ENCODE data around the gene CD9. TPM values are rescaled to one million over a fixed set of nuclear protein-coding genes. Genes with fewer than 3 reads are reported as not detected.
"Not testable (repeated sequence)": the region's sequence is repeated elsewhere in the genome, so short reads cannot be mapped to it uniquely, and the experiment has no call there.

Gene CD9
- total RNA-seq, 1 donor from 2014 or later = 35.6 TPM

DNA sequence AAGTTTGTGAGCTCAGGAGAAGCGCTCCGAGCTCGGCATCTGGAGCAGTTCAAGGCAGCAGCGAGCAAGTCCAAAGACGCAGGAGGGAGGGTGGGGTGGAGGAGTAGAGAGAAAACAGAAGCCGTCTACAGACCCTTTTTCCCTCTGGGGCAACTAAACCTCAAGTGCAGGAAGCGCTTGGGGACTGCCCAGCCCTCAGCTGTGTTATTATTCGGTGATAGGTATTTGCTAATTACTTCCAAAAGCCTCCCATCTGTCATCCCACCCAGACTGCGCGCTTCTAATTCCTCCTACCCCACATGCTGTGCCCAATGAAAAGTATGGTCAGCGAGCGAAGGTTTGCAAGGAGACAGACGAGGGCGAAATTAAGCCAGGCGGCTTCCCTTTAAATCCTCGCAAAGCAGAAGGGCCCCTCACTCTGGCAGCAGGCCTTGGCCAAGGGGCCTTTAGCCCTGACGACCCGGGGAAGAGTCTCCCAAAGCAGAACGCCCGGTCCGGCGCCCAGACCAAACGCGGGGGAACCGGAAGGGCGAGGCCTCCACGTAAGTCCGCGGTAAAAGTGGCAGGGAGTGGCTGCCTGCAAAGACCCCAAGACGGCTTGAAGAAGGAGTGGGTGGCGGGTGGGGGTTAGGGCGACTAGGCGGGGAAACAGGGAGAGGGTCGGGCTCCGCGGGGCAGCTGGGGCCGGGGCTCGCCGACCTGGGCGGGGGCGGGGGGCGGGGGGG is 507 bp upstream of the CD9 start:
- Mint-ChIP-seq H3K9me3 (no peaks in the 10 kb centered on the region), H3K27ac (peak overlapping the region; percentile 42), H3K36me3 (ENCODE audit: low read depth) (no peaks in the 10 kb centered on the region), H3K27me3 (peaks cover 41% of the 10 kb centered on the region), H3K4me3 (peak overlapping the region; percentile 62), H3K4me1 (peaks cover 23% of the 10 kb centered on the region)
- intact Hi-C loops (cut with micrococcal nuclease) = loop anchor here (2.0 to 5.0 kb wide), 2 partner anchors 31 to 137 kb away; no protein-coding TSS in a partner anchor
- no peak for DNase-seq

- H3K27me3 Mint-ChIP-seq = peaks cover 39% of the 10 kb centered on the region
- peaks cover 20% of the 10 kb centered on the region for H3K4me1 Mint-ChIP-seq
- intact Hi-C loops (cut with micrococcal nuclease) = no loop called here
- DNase-seq = no peak
- peak overlapping the region; percentile 80 for H3K4me3 Mint-ChIP-seq
- H3K36me3 Mint-ChIP-seq (ENCODE audit: low read depth) = no peaks in the 10 kb centered on the region
- H3K9me3 Mint-ChIP-seq = no peaks in the 10 kb centered on the region
- H3K27ac Mint-ChIP-seq = no peak overlapping the region
Observed at GRCh38 chr12:6201213-6201608, 1.0 kb downstream of the CD9 start.

DNA sequence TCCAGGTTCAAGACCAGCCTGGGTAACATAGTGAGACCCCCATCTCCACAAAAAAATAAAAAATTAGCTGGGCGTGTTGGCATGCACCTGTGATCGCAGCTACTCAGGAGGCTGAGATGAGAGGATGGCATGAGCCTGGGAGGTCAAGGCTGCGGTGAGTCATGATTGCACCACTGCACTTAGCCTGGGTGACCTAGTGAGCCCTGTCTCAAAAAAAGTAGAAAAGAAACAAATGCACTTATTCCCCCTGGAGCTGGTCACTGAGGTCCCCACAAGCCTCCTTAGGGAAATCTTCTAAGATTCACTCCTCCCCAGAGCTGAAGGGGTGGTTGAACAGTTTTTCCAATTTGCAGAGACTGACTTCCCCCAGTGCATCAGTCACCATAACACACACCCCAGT is 1.6 kb downstream of the CD9 start:
- intact Hi-C loops (cut with micrococcal nuclease) = no loop called here
- H3K27ac Mint-ChIP-seq = no peak overlapping the region
- H3K4me3 Mint-ChIP-seq = peak overlapping the region; percentile 80
- H3K9me3 Mint-ChIP-seq = no peaks in the 10 kb centered on the region
- H3K36me3 Mint-ChIP-seq (ENCODE audit: low read depth) = no peaks in the 10 kb centered on the region
- peaks cover 20% of the 10 kb centered on the region for H3K4me1 Mint-ChIP-seq
- H3K27me3 Mint-ChIP-seq = peaks cover 39% of the 10 kb centered on the region
- DNase-seq = no peak

DNA sequence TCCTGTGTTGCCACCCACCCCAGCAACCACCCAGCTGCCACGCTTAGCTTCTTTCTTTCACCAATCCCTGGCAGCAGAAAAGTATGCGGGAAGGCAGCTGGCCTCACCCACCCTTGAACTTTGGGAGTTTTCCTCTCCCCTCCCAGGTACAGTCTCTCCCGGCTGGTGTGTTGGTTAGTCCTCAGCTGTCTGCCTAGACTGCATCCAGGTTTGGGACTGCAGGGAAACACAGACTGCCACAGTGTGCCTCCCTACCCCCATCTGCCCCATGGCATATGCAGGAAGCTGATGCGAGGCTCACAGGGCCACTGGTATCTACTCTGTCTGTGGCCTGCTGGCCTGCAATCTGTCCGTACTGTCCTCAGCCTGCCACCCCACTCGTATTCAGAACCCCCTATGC is 2.1 kb downstream of the CD9 start:
- Mint-ChIP-seq H3K27me3 (peaks cover 39% of the 10 kb centered on the region), H3K4me1 (peaks cover 20% of the 10 kb centered on the region), H3K36me3 (ENCODE audit: low read depth) (no peaks in the 10 kb centered on the region), H3K9me3 (no peaks in the 10 kb centered on the region), H3K4me3 (peak overlapping the region; percentile 40), H3K27ac (no peak overlapping the region)
- intact Hi-C loops (cut with micrococcal nuclease) = no loop called here
- no peak for DNase-seq

DNA sequence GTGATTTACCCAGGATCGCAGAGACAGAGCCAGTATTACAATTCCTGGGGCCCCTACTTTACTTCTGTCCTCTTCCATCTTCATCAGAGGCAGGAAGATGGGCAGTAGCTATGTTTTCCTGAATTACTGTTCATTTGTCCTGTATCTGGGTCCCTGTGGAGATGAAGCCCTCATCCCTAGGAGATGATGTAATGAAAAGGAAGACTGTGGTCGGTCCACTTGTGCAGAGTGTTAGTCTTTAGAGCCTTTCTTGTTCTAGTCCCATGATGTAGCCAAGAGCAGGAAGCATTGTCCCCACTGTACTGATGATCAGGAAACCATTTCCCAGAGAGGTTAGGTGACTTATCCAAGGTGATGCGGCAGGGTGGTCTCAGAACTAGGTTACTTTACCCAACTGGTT is 2.6 kb downstream of the CD9 start:
- Mint-ChIP-seq H3K27me3 (peaks cover 39% of the 10 kb centered on the region), H3K9me3 (no peaks in the 10 kb centered on the region), H3K4me1 (peaks cover 20% of the 10 kb centered on the region), H3K27ac (no peak overlapping the region), H3K4me3 (no peak overlapping the region), H3K36me3 (ENCODE audit: low read depth) (no peaks in the 10 kb centered on the region)
- no peak for DNase-seq
- intact Hi-C loops (cut with micrococcal nuclease) = no loop called here

DNA sequence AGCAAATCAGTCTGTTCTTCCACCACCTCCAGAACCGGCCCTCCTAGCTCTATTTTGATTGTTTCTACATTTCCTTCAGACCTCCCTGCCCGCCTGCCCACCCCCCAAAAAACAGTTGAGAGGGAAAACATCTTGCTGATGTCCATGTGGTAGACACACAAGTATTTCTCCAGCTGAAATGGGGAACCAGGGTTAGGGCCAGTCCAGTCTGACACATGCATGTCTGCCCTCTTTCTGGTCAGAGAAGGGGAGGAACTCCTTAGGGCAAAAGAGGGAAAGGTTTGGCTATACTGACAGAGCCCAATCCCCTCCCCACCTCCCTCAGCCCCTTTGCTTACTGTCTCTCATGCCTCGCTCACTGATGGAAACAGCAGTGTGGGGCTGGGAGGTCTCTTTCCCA is 3.4 kb downstream of the CD9 start:
- no peaks in the 10 kb centered on the region for H3K36me3 Mint-ChIP-seq (ENCODE audit: low read depth)
- no peaks in the 10 kb centered on the region for H3K9me3 Mint-ChIP-seq
- H3K4me1 Mint-ChIP-seq = peaks cover 20% of the 10 kb centered on the region
- H3K27me3 Mint-ChIP-seq = peaks cover 34% of the 10 kb centered on the region
- intact Hi-C loops (cut with micrococcal nuclease) = no loop called here
- no peak overlapping the region for H3K27ac Mint-ChIP-seq
- H3K4me3 Mint-ChIP-seq = no peak overlapping the region
- no peak for DNase-seq

DNA sequence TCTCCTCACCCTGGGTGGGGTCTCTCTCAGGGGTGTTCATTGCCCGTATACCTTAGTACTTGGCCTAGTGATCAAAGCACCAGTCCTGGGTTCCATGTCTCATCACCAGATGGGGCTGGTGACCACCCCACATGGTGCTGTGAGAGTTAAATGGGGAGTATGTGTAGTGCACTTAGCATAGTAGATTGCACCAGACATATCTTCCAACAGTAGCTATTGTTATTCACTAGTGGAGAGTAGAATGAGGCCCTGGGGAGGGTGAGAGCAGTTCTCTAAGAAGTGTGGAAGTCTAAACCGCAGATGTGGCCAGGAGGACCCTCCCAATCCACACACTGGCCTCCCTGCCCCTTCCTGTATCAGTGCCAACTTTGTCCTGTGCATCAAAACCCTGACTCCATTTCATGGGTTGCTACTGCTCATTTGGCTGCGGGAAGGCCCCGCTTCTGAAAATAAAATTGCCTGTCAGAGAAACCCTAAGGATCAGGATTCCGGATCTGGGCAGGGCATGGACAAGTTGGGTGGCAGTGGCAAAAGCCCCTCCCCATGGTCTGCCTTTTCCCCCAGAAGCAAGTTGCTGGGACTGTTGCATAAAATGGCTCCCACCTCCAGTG is 4.4 kb downstream of the CD9 start:
- no peak for DNase-seq
- intact Hi-C loops (cut with micrococcal nuclease) = no loop called here
- H3K27ac Mint-ChIP-seq = no peak overlapping the region
- H3K27me3 Mint-ChIP-seq = peaks cover 24% of the 10 kb centered on the region
- H3K4me1 Mint-ChIP-seq = peaks cover 14% of the 10 kb centered on the region
- H3K36me3 Mint-ChIP-seq (ENCODE audit: low read depth) = no peaks in the 10 kb centered on the region
- H3K4me3 Mint-ChIP-seq = no peak overlapping the region
- no peaks in the 10 kb centered on the region for H3K9me3 Mint-ChIP-seq

DNA sequence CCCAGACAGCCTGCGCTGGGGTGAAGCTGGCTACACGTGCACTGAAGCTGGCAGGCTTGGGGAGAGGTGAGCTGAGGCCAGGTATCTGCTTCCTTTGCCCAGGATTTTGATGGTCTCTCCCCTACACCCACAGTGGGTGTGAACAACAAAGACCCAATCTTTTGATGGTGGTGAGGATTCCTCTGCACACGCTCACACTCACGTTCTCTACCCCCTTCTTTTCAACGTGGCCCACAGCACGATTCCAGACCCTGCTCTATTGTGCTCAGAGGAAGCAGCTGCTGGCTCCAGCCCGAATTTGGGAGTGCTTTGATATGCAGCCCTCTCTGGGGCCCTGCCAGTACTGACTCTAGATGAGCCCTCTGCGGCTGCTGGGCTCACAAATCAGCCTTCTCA is 4.9 kb downstream of the CD9 start:
- Mint-ChIP-seq H3K27ac (no peak overlapping the region), H3K4me1 (peaks cover 11% of the 10 kb centered on the region), H3K27me3 (peaks cover 21% of the 10 kb centered on the region), H3K9me3 (no peaks in the 10 kb centered on the region), H3K4me3 (no peak overlapping the region), H3K36me3 (ENCODE audit: low read depth) (no peaks in the 10 kb centered on the region)
- DNase-seq = no peak
- intact Hi-C loops (cut with micrococcal nuclease) = no loop called here

- Mint-ChIP-seq H3K27ac (no peak overlapping the region), H3K9me3 (no peaks in the 10 kb centered on the region), H3K4me3 (no peak overlapping the region), H3K4me1 (peaks cover 11% of the 10 kb centered on the region), H3K27me3 (peaks cover 21% of the 10 kb centered on the region), H3K36me3 (ENCODE audit: low read depth) (no peaks in the 10 kb centered on the region)
- intact Hi-C loops (cut with micrococcal nuclease) = no loop called here
- no peak for DNase-seq
Observed at GRCh38 chr12:6205761-6206160, 5.6 kb downstream of the CD9 start.

DNA sequence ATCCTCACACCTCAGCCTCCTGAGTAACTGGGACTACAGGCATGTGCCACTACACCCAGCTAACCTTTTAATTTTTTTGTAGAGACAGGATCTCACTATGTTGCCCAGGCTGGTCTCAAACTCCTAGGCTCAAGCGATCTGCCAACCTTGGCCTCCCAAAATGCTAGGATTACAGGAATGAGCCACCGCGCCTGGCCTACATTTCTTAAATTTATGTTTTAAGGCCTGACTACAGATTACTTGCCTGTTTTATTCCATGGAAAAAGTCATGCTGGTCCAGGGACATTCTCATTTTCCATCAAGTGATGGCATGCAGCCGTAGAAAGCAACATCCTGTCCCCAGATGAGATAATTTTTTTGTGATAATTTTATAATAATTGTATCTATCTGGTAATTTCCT is 6.1 kb downstream of the CD9 start:
- Mint-ChIP-seq H3K4me3 (no peak overlapping the region), H3K27me3 (peaks cover 18% of the 10 kb centered on the region), H3K9me3 (no peaks in the 10 kb centered on the region), H3K27ac (no peak overlapping the region), H3K36me3 (ENCODE audit: low read depth) (no peaks in the 10 kb centered on the region), H3K4me1 (peaks cover 11% of the 10 kb centered on the region)
- no peak for DNase-seq
- intact Hi-C loops (cut with micrococcal nuclease) = no loop called here

DNA sequence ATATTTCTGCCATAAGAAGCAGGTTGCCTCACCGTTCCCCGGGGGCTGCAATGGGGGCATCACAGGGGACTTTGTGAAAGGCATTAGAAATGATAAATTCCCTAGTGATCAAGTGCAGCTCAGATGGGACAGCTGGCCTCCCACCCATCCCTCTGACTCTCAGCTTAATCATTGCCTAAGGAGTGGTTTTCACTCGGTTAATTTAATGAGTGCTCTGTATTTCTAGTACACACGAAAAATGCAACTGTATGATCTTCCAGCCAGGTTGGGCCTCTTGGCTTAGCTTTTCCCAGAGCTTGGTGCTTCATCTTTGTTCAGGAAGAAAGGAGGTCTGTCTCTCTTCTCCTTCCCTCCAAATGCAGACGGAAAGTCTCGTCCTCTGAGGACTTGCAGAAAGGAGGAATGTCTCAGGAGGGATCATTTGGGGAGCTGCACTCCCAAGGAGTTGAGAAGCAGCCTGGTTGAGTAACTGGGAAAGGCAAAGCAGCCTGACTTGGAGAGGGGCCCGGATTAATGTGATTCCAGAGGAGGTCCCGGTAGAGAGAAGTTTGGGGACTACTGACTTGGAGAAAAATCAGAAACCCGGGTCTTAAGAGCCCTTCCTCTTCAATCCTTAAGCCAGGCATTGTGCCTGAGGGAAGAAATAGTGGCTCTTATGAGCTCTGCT is 7.2 kb downstream of the CD9 start:
- Mint-ChIP-seq H3K4me3 (no peak overlapping the region), H3K4me1 (peaks cover 9% of the 10 kb centered on the region), H3K27me3 (peaks cover 8% of the 10 kb centered on the region), H3K27ac (no peak overlapping the region), H3K9me3 (no peaks in the 10 kb centered on the region), H3K36me3 (ENCODE audit: low read depth) (no peaks in the 10 kb centered on the region)
- intact Hi-C loops (cut with micrococcal nuclease) = no loop called here
- DNase-seq = no peak

DNA sequence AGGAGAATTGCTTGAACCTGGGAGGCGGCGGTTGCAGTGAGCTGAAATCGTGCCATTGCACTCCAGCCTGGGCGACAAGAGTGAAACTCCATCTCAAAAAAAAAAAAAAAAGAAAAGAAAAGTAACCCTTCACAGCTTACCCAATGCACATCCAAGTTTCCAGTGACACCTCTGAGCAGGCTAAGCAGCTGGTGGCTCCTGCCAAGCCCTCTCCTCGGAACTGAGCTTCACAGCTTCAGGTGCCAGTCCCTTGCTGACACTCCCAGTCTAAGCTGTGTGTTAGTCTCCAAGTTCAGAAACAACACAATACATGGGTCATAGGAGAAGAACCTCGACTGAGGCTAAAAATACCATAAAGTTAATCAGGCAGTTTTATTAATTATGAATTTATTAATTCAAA is 7.9 kb downstream of the CD9 start:
- Mint-ChIP-seq H3K4me1 (peaks cover 11% of the 10 kb centered on the region), H3K27ac (no peak overlapping the region), H3K9me3 (no peaks in the 10 kb centered on the region), H3K4me3 (no peak overlapping the region), H3K36me3 (ENCODE audit: low read depth) (no peaks in the 10 kb centered on the region), H3K27me3 (peaks cover 4% of the 10 kb centered on the region)
- no peak for DNase-seq
- intact Hi-C loops (cut with micrococcal nuclease) = no loop called here

DNA sequence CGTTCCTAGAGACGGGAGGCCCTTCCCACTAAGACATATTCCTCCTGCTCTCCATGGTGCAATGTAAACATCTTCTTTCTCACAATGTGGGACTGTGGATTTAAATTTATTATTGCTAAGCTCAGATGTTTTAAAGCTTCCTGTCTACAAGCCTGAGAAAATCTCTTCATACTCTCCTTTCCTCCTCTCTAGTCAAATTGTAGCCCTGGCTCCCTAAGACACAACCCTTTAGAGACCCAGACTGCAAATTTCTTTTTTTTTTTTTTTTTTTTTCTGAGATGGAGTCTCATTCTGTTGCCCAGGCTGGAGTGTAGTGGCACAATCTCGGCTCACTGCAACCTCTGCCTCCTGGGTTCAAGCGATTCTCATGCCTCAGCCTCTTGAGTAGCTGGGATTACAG is 9.2 kb downstream of the CD9 start:
- H3K4me3 Mint-ChIP-seq; H3K36me3 Mint-ChIP-seq (ENCODE audit: low read depth); H3K27ac Mint-ChIP-seq; intact Hi-C loops (cut with micrococcal nuclease); DNase-seq; H3K27me3 Mint-ChIP-seq; H3K9me3 Mint-ChIP-seq: not testable (repeated sequence)
- H3K4me1 Mint-ChIP-seq = peaks cover 16% of the 10 kb centered on the region

GRCh38 chr12:6211421-6211869 is 11.2 kb downstream of the CD9 start:
- no peak for DNase-seq
- Mint-ChIP-seq H3K36me3 (ENCODE audit: low read depth) (no peaks in the 10 kb centered on the region), H3K9me3 (no peaks in the 10 kb centered on the region), H3K27me3 (no peaks in the 10 kb centered on the region), H3K27ac (no peak overlapping the region), H3K4me3 (no peak overlapping the region), H3K4me1 (peaks cover 22% of the 10 kb centered on the region)
- intact Hi-C loops (cut with micrococcal nuclease) = no loop called here

Measured in activated CD4-positive, alpha-beta T cell treated with anti-CD3 and anti-CD28 coated beads, Interleukin-2, amount 10 ng/mL, durations not matched to agents 24 days and 14 days (primary cell).